Left lung (tissue), 10 donors: ENCODE data around the gene TTC24. TPM values are rescaled to one million over a fixed set of nuclear protein-coding genes. Genes with fewer than 3 reads are reported as not detected.
A peak's percentile ranks its signal among the peaks of the same experiment; 100 is the strongest.
"Not testable (repeated sequence)": the region's sequence is repeated elsewhere in the genome, so short reads cannot be mapped to it uniquely, and the experiment has no call there.

Experiments used
- ATAC-seq: fragments of 200-7000 bp; cut with Tn5 transposase; one replicate; pipeline ENCODE4 v1.9.1; 2020; ENCODE audit warnings: moderate library complexity
- DNase-seq, 4 donors: peaks; one replicate each; pipeline ENCODE4 v3.0.0-alpha.2; 2013 to 2020
- H3K27ac ChIP-seq, 2 donors: fragments of 200-600 bp; sonication (generic) in 1 of 2; one replicate each; pipeline versions ENCODE4 v1.5.0 to v1.8.0; 2020 to 2021
- H3K27me3 ChIP-seq, 2 donors: fragments of 200-600 bp; sonication (generic) in 1 of 2; one replicate each; pipeline versions ENCODE4 v1.5.0 to v1.8.0; 2020 to 2021
- H3K36me3 ChIP-seq, 2 donors: fragments of 200-600 bp; sonication (generic) in 1 of 2; one replicate each; pipeline versions ENCODE4 v1.5.0 to v1.8.0; 2020 to 2021
- H3K4me1 ChIP-seq, 2 donors: fragments of 200-600 bp; one replicate each; pipeline ENCODE4 v1.8.0; 2021
- H3K4me3 ChIP-seq, 2 donors: fragments of 200-600 bp; sonication (generic) in 1 of 2; one replicate each; pipeline versions ENCODE4 v1.5.0 to v1.8.0; 2020 to 2021; ENCODE audit warnings: mild to moderate bottlenecking in 1 of 2
- H3K9me3 ChIP-seq, 2 donors: fragments of 200-600 bp; sonication (generic) in 1 of 2; one replicate each; pipeline versions ENCODE4 v1.5.0 to v1.8.0; 2020 to 2021
- intact Hi-C, 2 donors: fragments of 100-400 bp; cut with DNase I; formaldehyde crosslinking; loops; one replicate each; pipeline versions ENCODE4 v1.11.2 to v1.14.2; 2022
- polyA plus RNA-seq, 6 donors: library from polyadenylated mRNA; unstranded; fragments of 120-200 nt; gene quantifications; one replicate each; pipeline ENCODE4 v1.2.1, GENCODE V29; 2013; ENCODE audit not compliant: insufficient read length in 6 of 6
- total RNA-seq, 2 donors: library from RNA; stranded (reverse); fragmentation: NEBNext Ultra II Directional; extraction: Animal tissue kit (Norgen Biotek cat#: 25700); gene quantifications; one replicate each; pipeline ENCODE4 v1.2.1, GENCODE V29; 2021
- TF ChIP-seq, protein P1 (sequence below), 2 donors: fragments of 200-600 bp; sonication (generic) in 1 of 2; IDR thresholded peaks; one replicate each; pipeline versions ENCODE4 v1.5.0 to v1.8.0; 2021; ENCODE audit warnings: antibody characterized with exemption in 2 of 2
- donor health status: DM: no; HTN: yes; CAD: no.
- donor health status: DM: no; HTN: no; CAD: no.

Gene TTC24
- total and polyA plus RNA-seq, 8 donors = 0.07 to 0.34 (median 0.16) TPM; not detected in 4

DNA sequence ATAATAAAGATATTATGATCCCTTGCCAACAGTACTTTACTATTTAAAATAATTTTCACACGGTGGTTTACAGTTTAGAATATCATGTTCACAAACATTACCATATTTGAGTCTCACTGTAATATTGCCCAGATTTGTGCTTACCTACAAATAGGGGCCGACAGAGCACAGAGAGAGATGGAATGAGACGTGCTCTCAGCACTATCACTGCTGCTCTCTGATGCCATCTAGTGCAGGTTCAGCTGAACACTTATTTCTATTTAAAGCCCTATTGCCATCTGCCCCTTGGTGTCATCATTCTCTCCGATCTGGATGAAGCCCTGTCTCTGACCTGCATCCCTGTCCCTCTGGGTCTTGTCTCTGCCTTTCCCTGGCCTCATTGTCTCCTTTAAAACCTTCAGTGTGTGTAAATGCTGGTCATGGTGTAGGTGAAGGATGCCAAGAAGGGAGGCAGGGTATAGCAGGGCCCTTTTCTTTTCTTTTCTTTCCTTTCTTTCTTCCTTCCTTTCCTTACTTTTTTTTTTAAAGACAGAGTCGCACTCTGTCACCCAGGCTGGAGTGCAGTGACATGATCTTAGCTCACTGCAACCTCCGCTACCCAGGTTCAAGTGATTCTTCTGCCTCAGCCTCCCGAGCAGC is 28.6 kb downstream of the TTC24 start:
- TF ChIP-seq, protein P1, sequence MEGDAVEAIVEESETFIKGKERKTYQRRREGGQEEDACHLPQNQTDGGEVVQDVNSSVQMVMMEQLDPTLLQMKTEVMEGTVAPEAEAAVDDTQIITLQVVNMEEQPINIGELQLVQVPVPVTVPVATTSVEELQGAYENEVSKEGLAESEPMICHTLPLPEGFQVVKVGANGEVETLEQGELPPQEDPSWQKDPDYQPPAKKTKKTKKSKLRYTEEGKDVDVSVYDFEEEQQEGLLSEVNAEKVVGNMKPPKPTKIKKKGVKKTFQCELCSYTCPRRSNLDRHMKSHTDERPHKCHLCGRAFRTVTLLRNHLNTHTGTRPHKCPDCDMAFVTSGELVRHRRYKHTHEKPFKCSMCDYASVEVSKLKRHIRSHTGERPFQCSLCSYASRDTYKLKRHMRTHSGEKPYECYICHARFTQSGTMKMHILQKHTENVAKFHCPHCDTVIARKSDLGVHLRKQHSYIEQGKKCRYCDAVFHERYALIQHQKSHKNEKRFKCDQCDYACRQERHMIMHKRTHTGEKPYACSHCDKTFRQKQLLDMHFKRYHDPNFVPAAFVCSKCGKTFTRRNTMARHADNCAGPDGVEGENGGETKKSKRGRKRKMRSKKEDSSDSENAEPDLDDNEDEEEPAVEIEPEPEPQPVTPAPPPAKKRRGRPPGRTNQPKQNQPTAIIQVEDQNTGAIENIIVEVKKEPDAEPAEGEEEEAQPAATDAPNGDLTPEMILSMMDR (IDR thresholded peaks at IDR 0.05) = peak; percentile 57 to 61
- no peak overlapping the region for H3K4me3 ChIP-seq
- H3K36me3 ChIP-seq = no peaks in the 10 kb centered on the region
- no peak overlapping the region for H3K27ac ChIP-seq
- H3K4me1 ChIP-seq = no peaks in the 10 kb centered on the region
- ATAC-seq (peak; percentile 98), DNase-seq (peak in 2 of 4 donors; percentile 35 to 65)
- H3K27me3 ChIP-seq = peaks cover 0 to 37% of the 10 kb centered on the region in 2 donors
- intact Hi-C loops = loop anchor here in 1 of 2 donors (5.0 to 10.0 kb wide), 2 partner anchors 153 to 226 kb away; no protein-coding TSS in a partner anchor
- no peaks in the 10 kb centered on the region for H3K9me3 ChIP-seq

DNA sequence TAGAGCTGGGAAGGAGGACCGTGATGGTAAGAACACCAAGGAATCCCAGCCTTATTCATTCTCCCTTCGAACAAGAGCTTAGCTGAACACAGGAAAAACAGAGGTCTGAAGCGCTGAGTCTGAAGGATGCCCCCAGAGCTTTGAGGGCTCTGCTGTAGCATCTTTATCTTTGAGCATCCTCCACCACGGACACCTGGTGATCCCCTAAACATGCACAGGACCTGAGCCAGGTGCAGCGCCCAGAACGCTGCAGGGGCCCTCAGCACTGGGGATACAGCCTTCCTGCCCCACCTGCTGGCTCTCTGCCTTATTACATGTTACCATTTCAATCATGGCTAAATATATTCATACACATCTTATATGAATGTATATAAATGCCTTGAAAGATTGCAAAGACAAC is 29.5 kb downstream of the TTC24 start:
- Histone ChIP-seq H3K36me3 (no peaks in the 10 kb centered on the region), H3K9me3 (no peaks in the 10 kb centered on the region), H3K27ac (no peak overlapping the region), H3K4me1 (no peaks in the 10 kb centered on the region), H3K27me3 (peaks cover 0 to 39% of the 10 kb centered on the region in 2 donors), H3K4me3 (no peak overlapping the region)
- TF ChIP-seq, protein P1 (IDR thresholded peaks at IDR 0.05) = no peak
- peak; percentile 72 for ATAC-seq
- intact Hi-C loops = loop anchor here in 1 of 2 donors (5.0 to 10.0 kb wide), 2 partner anchors 154 to 227 kb away; no protein-coding TSS in a partner anchor
- no peak for DNase-seq

DNA sequence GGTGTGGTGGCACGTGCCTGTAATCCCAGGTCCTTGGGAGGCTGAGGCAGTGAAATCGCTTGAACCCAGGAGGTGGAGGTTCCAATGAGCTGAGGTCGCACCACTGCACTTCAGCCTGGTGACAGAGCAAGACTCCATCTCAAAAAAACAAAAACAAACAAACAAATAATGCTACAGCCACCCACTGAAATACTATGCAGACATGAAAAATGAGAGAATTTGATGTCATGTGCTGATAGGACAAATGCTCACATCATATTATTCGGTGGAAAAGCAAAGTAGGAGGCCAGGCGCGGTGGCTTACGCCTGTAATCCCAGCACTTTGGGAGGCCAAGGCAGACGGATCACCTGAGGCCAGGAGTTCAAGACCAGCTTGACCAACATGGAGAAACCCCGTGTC is 30.5 kb downstream of the TTC24 start:
- DNase-seq, H3K36me3 ChIP-seq, ATAC-seq, H3K4me1 ChIP-seq, H3K4me3 ChIP-seq, intact Hi-C loops, H3K27ac ChIP-seq, H3K9me3 ChIP-seq: not testable (repeated sequence)
- H3K27me3 ChIP-seq = peaks cover 0 to 39% of the 10 kb centered on the region in 2 donors

DNA sequence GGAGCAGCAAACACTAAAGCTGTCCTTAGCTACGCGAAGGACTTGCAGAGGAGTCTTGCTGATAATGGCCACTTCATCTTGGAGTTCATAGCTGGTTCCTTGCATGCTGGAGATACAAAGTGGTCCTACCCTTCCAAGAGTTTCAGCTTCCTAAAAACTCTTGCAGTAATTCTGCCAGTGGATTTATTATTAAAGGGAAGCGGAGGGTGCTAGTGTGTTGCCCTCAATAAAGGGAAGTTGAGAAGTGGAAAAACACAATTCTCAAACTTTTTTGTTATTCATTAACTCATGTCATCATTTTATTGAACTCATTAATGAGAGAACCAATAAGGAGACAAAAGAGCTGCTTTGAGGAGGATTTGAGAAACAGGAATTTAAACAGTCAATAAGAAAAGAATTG is 33.1 kb downstream of the TTC24 start:
- ATAC-seq (no peak), DNase-seq (no peak)
- H3K9me3 ChIP-seq = no peaks in the 10 kb centered on the region
- TF ChIP-seq, protein P1 (IDR thresholded peaks at IDR 0.05) = no peak
- H3K27me3 ChIP-seq = peaks cover 0 to 59% of the 10 kb centered on the region in 2 donors
- H3K4me3 ChIP-seq = no peak overlapping the region
- no peak overlapping the region for H3K27ac ChIP-seq
- intact Hi-C loops = no loop called here
- no peaks in the 10 kb centered on the region for H3K4me1 ChIP-seq
- H3K36me3 ChIP-seq = no peaks in the 10 kb centered on the region

DNA sequence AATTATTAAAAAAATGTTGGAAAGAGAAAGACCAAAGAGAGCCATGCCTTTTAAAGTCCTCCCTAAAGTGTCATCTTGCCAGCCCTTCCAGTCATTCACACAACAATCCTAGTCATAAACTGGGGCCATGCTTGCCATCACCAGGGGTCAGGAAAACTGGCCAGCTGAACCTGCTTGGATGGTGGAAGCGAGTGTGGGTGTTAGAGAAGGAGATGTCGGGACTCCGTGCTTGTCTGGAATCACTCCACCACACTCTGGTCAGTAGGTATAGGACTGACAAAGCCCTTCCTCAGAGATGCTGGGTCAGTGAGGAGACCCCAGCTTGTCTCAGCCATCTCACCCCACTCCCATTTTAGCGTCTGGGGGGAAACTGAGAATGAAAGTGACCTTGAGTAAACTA is 36.4 kb downstream of the TTC24 start:
- TF ChIP-seq, protein P1 (IDR thresholded peaks at IDR 0.05) = no peak
- no peaks in the 10 kb centered on the region for H3K4me1 ChIP-seq
- no peak for DNase-seq
- H3K27ac ChIP-seq = no peak overlapping the region
- no peak overlapping the region for H3K4me3 ChIP-seq
- peaks cover 0 to 73% of the 10 kb centered on the region in 2 donors for H3K27me3 ChIP-seq
- ATAC-seq = no peak
- H3K9me3 ChIP-seq = no peaks in the 10 kb centered on the region
- intact Hi-C loops = no loop called here
- no peaks in the 10 kb centered on the region for H3K36me3 ChIP-seq
